Activated CD4-positive, alpha-beta T cell treated with anti-CD3 and anti-CD28 coated beads, Interleukin-2, amount 10 ng/mL, durations not matched to agents 24 days and 14 days (primary cell): ENCODE measurements around the gene SNX30. TPM values are rescaled to one million over a fixed set of nuclear protein-coding genes. Genes with fewer than 3 reads are reported as not detected.

Experiments used
- DNase-seq: peaks from one replicate; pipeline ENCODE4 v3.0.0; 2022
- H3K27ac Mint-ChIP-seq: one replicate; pipeline ENCODE4 v1.8.0; 2022; ENCODE audit warnings: mild to moderate bottlenecking, mixed read lengths
- H3K27me3 Mint-ChIP-seq: one replicate; pipeline ENCODE4 v1.8.0; 2022; ENCODE audit warnings: mixed read lengths
- H3K36me3 Mint-ChIP-seq: one replicate; pipeline ENCODE4 v1.8.0; 2022; ENCODE audit warnings: low read depth, mild to moderate bottlenecking, mixed read lengths
- H3K4me1 Mint-ChIP-seq: one replicate; pipeline ENCODE4 v1.8.0; 2021; ENCODE audit warnings: mixed read lengths
- H3K4me3 Mint-ChIP-seq: one replicate; pipeline ENCODE4 v1.8.0; 2022; ENCODE audit warnings: mild to moderate bottlenecking, moderate library complexity, mixed read lengths
- H3K9me3 Mint-ChIP-seq: one replicate; pipeline ENCODE4 v1.8.0; 2021; ENCODE audit warnings: mixed read lengths
- intact Hi-C: fragments of 100-400 bp; cut with micrococcal nuclease; formaldehyde crosslinking; loops from one replicate; pipeline ENCODE4 v1.15.1; 2023
- total RNA-seq: library from RNA; stranded (reverse); gene quantifications from 2 replicates; pipeline ENCODE4 v1.2.3, GENCODE V29; 2022

SNX30 gene
- total RNA-seq, 1 donor from 2014 or later, result 2.6 TPM

DNA sequence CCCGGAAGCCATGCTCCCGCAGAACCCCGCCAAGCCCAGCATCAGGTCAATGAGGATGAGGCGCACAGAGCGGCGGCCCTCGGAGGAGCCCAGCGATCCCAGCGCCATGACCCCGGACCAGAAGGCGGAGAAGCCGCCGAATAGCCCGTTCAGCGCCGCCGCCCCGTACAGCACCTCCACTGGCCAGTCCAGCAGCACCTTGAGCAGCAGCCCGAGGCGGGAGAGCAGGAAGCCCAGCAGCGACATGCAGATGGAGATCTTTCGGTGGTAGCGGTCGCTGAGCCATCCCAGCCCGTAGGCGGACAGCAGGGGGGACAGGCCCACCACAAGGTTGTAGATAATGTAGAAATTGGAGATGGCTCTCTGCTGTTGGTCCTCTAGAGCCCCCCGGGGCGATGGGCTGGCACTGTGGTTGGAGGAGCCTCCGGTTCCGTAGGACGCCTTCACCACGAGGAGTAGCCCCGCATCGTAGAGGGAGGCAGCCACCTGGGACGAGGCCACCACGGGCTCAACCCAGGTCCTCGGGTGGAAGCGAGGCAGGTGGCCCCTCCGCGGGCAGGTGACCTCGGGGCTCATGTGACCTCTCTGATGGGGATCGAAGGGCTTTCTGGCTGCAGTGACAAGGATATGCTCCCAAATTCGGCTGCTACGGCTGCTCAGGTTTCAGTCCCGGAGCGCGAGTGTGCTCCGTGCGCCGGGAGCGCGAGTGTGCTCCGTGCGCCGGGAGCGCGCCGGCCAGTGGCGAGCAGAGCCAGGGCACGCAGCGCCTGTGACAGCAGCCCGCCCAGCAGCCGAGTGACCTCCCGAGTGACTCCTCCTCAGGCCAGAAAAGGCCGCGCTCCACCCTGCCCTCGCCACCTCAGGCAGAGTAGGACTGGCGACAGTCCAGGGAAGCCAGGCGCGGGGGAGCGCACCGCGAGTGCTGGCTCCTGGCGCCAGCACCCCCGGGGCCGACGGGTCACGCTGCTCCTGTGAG is 139.8 kb downstream of the SNX30 start, which contains the start of gene SLC46A2:
Gene SLC46A2 (minus strand): TSS at position 771 of the 976 bp plus-strand sequence. CDS start 195 bp downstream, at position 576.
- no peak within 1 kb of the TSS for H3K27ac Mint-ChIP-seq
- peaks cover 38% of the 10 kb centered on the region for H3K27me3 Mint-ChIP-seq
- H3K4me1 Mint-ChIP-seq, result peaks cover 4% of the 10 kb centered on the region
- no peaks in the 10 kb centered on the region for H3K9me3 Mint-ChIP-seq
- DNase-seq, result no peak
- no peak within 1 kb of the TSS for H3K4me3 Mint-ChIP-seq
- H3K36me3 Mint-ChIP-seq, result no peaks in the 10 kb centered on the region
- intact Hi-C loops, result no loop called here

DNA sequence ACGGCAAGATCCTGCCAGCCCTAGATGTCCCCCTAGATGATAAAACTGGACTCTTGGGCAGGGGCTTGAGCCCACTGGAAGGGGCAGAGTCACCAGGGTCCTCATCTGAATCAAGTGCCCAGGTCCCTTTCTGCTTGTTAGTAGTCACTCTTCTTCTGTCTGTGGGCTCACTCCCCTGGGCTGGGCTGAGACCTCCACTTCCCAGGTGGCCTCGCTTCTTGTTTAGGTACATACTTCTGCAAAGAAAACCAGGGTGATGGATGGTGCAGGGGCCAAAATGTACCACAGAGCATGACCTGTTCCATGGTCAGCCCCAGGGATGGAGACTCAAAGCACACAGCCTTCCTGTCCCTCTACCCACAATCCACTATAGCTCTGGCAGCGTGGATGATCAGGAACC is 141.0 kb downstream of the SNX30 start:
- peaks cover 4% of the 10 kb centered on the region for H3K9me3 Mint-ChIP-seq
- intact Hi-C loops, result no loop called here
- H3K4me3 Mint-ChIP-seq, result no peak overlapping the region
- peaks cover 44% of the 10 kb centered on the region for H3K27me3 Mint-ChIP-seq
- peaks cover 9% of the 10 kb centered on the region for H3K4me1 Mint-ChIP-seq
- no peak for DNase-seq
- no peaks in the 10 kb centered on the region for H3K36me3 Mint-ChIP-seq
- no peak overlapping the region for H3K27ac Mint-ChIP-seq

DNA sequence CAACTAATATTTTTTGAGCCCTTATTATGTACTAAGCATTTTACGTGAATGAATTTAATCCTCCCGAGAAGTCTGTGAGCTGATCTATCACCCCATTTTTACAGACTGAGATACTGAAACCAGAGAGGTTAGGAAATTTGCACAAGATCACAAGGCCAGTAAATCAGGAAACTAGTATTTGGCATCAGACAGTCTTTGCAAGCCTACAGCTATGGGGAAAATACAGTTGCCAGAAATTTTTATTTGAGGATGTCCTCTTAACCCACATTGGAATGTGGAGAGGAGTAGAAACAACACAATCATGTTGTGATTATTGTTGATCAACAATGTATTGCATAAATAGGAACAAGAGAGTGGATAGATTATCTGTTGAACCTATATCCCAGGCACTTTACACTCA is 142.4 kb downstream of the SNX30 start:
- Mint-ChIP-seq H3K27me3 (peaks cover 47% of the 10 kb centered on the region), H3K9me3 (peaks cover 4% of the 10 kb centered on the region), H3K36me3 (no peaks in the 10 kb centered on the region), H3K4me1 (peaks cover 9% of the 10 kb centered on the region), H3K27ac (no peak overlapping the region), H3K4me3 (no peak overlapping the region)
- intact Hi-C loops, result no loop called here
- DNase-seq, result no peak

DNA sequence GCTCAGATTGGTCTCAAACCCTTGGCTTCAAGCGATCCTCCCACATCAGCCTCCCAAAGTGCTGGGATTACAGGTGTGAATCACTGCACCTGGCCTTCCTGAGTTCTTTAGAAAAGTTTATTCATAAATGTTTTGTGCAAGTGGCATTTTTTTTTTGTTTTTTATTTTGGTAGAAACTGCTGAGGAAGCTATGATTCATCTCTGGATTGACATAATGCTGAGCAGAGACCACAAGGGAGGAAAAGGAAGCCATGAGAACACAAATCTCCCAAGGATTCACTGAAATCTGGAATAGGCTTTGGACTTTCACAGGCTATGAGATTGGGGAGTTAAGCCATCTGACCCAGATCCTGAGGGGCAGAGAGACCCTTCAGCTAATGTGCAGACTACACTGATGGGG is 143.5 kb downstream of the SNX30 start:
- H3K4me1 Mint-ChIP-seq, result peaks cover 16% of the 10 kb centered on the region
- no peak for DNase-seq

DNA sequence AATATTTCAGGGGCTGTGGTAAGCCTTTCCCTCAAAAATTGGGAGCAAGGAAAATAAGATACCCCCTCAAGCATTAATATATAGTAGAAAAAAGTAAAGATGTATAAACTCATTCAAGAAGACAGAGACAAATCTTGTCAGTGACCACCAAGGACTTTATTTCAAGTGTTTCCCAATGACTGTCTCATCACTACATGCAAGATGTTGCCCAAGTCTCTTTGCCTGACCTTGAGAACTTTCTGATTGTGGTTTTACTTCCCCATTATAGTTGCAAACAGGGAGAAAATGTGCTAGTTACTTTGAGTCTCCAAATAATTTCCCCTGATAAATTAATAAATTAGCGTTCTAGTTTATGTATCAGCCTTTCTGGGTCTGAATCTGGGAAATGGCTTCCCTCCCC is 144.1 kb downstream of the SNX30 start:
- H3K4me3 Mint-ChIP-seq, result no peak overlapping the region
- H3K4me1 Mint-ChIP-seq, result peaks cover 16% of the 10 kb centered on the region
- no peaks in the 10 kb centered on the region for H3K36me3 Mint-ChIP-seq
- DNase-seq, result no peak
- H3K9me3 Mint-ChIP-seq, result peaks cover 4% of the 10 kb centered on the region
- intact Hi-C loops, result no loop called here
- no peak overlapping the region for H3K27ac Mint-ChIP-seq
- peaks cover 52% of the 10 kb centered on the region for H3K27me3 Mint-ChIP-seq

More for the DNA sequence above, 143.5 kb downstream of the SNX30 start:
- Mint-ChIP-seq H3K9me3 (peaks cover 4% of the 10 kb centered on the region), H3K27ac (no peak overlapping the region), H3K27me3 (peaks cover 54% of the 10 kb centered on the region), H3K36me3 (no peaks in the 10 kb centered on the region), H3K4me3 (no peak overlapping the region)
- intact Hi-C loops, result no loop called here

DNA sequence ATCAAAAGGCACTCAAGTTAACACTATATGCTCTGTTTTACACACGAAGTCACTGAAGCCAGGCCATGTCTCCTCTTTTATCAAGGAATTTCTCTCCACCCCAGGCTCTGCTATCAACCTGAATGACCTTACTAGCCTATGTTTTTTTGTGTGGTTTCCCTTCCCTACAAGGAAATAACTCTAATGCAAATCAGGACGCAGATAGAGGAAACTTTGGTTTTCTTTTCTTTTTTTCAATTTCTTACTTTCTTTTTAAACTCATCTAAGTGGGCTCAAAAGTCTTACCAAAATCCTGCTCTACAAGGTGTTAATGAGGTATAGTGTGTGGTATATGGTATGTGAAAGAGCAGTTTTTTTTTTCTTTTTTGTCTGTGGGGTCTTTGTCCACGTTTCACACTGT is 145.6 kb downstream of the SNX30 start:
- intact Hi-C loops, result no loop called here
- no peaks in the 10 kb centered on the region for H3K36me3 Mint-ChIP-seq
- no peak overlapping the region for H3K4me3 Mint-ChIP-seq
- H3K4me1 Mint-ChIP-seq, result peaks cover 16% of the 10 kb centered on the region
- no peak for DNase-seq
- H3K27ac Mint-ChIP-seq, result no peak overlapping the region
- H3K27me3 Mint-ChIP-seq, result peaks cover 50% of the 10 kb centered on the region
- H3K9me3 Mint-ChIP-seq, result peaks cover 4% of the 10 kb centered on the region

DNA sequence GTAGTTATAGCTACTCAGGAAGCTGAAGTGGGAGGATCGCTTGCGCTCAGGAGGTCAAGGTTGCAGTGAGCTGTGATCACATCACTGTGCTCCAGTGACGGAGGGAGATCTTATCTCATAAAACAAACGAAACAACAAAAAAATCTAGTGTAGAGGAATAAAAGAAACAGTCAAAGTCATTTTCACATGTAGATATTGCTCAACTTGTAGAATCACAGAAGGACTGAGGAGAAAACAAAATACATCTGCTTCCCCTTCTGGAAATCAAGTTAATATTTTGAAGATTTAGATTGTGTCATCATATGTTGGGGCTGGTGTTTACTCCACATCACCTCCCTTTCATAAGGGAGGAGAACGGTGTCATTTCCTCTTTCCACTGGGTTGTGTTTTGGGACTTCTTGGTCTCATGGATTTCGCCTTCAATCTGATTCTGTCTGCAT is 148.3 kb downstream of the SNX30 start:
- H3K36me3 Mint-ChIP-seq, result no peaks in the 10 kb centered on the region
- H3K4me3 Mint-ChIP-seq, result no peak overlapping the region
- H3K9me3 Mint-ChIP-seq, result peaks cover 4% of the 10 kb centered on the region
- DNase-seq, result no peak
- intact Hi-C loops, result no loop called here
- H3K27ac Mint-ChIP-seq, result no peak overlapping the region
- H3K4me1 Mint-ChIP-seq, result peaks cover 22% of the 10 kb centered on the region
- peaks cover 39% of the 10 kb centered on the region for H3K27me3 Mint-ChIP-seq

DNA sequence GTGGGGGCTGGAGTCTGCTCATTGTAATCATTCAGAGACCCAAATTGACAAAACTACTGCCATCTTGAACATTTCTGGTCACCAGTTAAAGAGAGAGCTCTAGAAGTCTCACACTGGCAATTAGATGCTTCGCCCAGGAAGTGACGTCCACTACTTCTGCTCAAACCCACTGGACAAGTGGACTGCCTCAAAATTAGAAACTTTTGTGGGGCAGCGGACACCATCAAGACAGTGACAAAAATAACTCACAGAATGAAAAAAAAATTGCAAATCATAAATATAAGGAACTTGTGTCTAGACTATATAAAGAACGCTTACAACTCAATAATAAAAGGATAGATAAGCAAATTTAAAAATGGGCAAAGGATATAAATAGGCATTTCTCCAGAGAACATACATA is 149.9 kb downstream of the SNX30 start:
- Mint-ChIP-seq H3K4me1 (peaks cover 18% of the 10 kb centered on the region), H3K4me3 (no peak overlapping the region), H3K27me3 (peaks cover 36% of the 10 kb centered on the region), H3K9me3 (peaks cover 4% of the 10 kb centered on the region), H3K27ac (no peak overlapping the region), H3K36me3 (no peaks in the 10 kb centered on the region)
- intact Hi-C loops, result no loop called here
- no peak for DNase-seq

DNA sequence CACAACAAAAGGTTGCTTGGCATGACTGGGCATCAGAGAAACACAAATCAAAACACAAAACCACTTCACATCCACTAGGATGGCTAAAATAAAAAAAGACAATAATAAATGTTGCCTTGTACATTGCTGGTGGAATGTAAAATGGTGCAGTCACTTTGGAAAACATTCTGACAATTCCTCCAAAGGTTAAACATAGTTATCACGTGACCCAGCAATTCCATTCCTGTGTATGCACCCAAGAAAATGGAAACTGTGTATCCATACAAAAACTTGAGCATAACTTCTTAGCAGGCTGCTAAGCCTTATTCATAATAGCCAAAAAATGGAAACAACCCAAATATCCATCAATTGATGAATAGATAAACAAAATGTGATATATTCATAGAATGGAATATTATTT is 150.3 kb downstream of the SNX30 start:
- H3K27ac Mint-ChIP-seq, result no peak overlapping the region
- no peak overlapping the region for H3K4me3 Mint-ChIP-seq
- H3K36me3 Mint-ChIP-seq, result no peaks in the 10 kb centered on the region
- intact Hi-C loops, result no loop called here
- H3K9me3 Mint-ChIP-seq, result peaks cover 2% of the 10 kb centered on the region
- H3K27me3 Mint-ChIP-seq, result peaks cover 34% of the 10 kb centered on the region
- DNase-seq, result no peak
- H3K4me1 Mint-ChIP-seq, result peaks cover 17% of the 10 kb centered on the region

DNA sequence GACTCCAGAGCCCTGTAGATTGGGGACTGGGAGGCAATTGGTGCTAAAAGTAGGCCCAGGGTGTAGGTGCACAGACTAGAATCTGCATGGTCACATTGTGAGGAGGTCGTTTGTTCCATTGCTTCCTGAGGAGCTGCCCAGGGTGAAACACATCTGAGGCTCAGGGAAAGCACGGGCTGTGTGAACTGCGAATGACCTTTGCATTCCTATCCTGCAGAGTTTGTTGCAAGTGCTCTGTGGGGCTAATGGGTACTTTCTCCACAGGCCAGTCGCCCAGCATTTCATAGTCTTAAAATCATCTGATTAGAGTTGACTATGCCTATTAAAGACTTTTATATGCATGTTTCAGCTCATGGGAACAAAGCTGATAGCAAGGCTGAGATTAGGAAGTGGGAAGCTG is 154.5 kb downstream of the SNX30 start:
- peaks cover 13% of the 10 kb centered on the region for H3K27me3 Mint-ChIP-seq
- H3K36me3 Mint-ChIP-seq, result no peaks in the 10 kb centered on the region
- no peak overlapping the region for H3K4me3 Mint-ChIP-seq
- DNase-seq, result no peak
- no peaks in the 10 kb centered on the region for H3K9me3 Mint-ChIP-seq
- H3K27ac Mint-ChIP-seq, result no peak overlapping the region
- intact Hi-C loops, result no loop called here
- H3K4me1 Mint-ChIP-seq, result peaks cover 6% of the 10 kb centered on the region

DNA sequence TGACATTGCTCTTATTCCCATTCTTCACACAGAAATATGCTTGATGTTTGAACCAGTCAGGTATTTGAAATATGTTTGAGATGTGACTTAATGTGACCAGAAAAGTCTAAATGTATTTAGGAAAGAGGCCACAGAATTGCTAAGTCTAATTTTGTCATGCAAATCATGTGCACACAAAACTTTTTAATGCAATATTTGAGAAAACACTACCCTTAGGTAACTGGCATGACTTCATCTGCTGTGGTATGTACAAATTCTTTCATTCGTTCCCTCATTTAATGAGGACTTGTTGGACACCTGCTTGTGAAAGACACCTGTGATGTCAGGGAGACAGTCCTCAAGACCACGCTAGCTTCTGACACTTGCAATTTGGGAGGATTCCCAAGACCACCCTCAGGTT is 161.2 kb downstream of the SNX30 start:
- DNase-seq, result no peak
- H3K9me3 Mint-ChIP-seq, result no peaks in the 10 kb centered on the region
- H3K27ac Mint-ChIP-seq, result no peak overlapping the region
- H3K36me3 Mint-ChIP-seq, result no peaks in the 10 kb centered on the region
- intact Hi-C loops, result no loop called here
- H3K4me3 Mint-ChIP-seq, result no peak overlapping the region
- no peaks in the 10 kb centered on the region for H3K4me1 Mint-ChIP-seq
- H3K27me3 Mint-ChIP-seq, result peaks cover 7% of the 10 kb centered on the region

DNA sequence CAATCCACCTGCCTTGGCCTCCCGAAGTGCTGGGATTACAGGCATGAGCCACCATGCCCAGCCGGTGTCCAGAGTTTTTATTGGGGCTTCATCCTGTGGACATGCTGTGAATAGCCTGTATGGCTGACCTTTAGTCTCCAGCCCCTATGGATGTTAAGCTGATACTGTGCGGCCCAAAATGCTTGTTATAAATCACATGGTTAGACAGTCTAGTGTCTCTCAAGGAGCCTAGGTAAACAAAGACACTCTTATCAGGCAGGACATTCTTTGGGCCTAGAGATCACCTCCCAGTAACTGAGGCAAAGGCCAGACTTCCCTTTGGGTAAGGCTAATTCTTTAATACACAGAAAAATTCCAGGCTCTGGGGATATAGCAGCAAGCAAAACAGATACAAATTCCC is 162.1 kb downstream of the SNX30 start:
- no peaks in the 10 kb centered on the region for H3K9me3 Mint-ChIP-seq

DNA sequence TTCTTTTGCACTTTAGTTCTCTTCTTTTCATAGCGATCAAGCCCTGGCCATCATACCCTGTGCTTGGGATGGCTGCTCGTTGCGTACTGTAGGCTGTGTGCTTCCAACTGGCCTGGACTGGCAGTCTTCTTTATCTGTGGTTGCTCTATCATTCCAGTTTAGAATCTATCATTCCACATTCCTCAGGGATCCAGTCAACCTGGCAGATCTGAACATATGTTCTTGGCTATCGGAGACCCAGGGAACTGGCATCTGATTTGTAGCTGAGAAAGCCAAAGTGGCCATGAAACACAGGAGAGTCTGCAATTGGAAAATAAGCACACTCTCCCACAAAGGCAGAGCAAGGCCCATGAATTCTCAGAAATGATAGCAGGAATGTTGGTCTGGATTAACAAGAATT is 162.8 kb downstream of the SNX30 start:
- Mint-ChIP-seq H3K27ac (no peak overlapping the region), H3K4me1 (no peaks in the 10 kb centered on the region), H3K27me3 (peaks cover 7% of the 10 kb centered on the region), H3K36me3 (no peaks in the 10 kb centered on the region), H3K9me3 (no peaks in the 10 kb centered on the region), H3K4me3 (no peak overlapping the region)
- no peak for DNase-seq
- intact Hi-C loops, result no loop called here

More for the DNA sequence above, 162.1 kb downstream of the SNX30 start:
- no peak overlapping the region for H3K4me3 Mint-ChIP-seq
- H3K36me3 Mint-ChIP-seq, result no peaks in the 10 kb centered on the region
- peaks cover 7% of the 10 kb centered on the region for H3K27me3 Mint-ChIP-seq
- no peak overlapping the region for H3K27ac Mint-ChIP-seq
- no peak for DNase-seq
- no peaks in the 10 kb centered on the region for H3K4me1 Mint-ChIP-seq
- intact Hi-C loops, result no loop called here

DNA sequence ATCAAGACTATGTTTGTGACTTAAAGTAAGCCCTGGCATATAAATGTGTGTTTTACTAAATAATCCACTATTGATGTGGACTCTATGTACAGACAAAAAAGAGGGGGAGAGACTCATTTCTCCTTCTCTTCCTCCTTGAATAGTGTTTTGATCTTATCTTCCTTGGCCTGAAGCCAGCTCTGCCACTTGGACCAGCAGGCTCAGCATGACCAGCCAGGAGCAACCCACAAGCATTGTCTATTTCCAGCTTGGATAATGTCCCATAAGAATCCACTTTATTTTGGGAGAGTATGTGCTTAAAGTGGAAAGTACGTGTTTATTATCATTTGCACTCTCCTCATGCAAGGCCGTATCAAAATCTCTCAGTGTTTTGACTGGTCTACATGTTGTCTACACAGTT is 164.0 kb downstream of the SNX30 start:
- H3K27me3 Mint-ChIP-seq, result peaks cover 14% of the 10 kb centered on the region
- no peak overlapping the region for H3K4me3 Mint-ChIP-seq
- H3K27ac Mint-ChIP-seq, result no peak overlapping the region
- intact Hi-C loops, result no loop called here
- H3K9me3 Mint-ChIP-seq, result no peaks in the 10 kb centered on the region
- H3K4me1 Mint-ChIP-seq, result no peaks in the 10 kb centered on the region
- H3K36me3 Mint-ChIP-seq, result no peaks in the 10 kb centered on the region
- DNase-seq, result no peak
